Stomach (tissue), 9 donors: Measurements from ENCODE around the gene BCAS3. TPM values are rescaled to one million over a fixed set of nuclear protein-coding genes. Genes with fewer than 3 reads are reported as not detected.

Experiments
- DNase-seq, 2 donors: peaks; one replicate each; pipeline versions ENCODE4 v3.0.0 to v3.0.0-alpha.2; 2013 to 2019
- H3K27ac ChIP-seq, 5 donors: fragments of 200-600 bp in 4 of 5; sonication (generic) in 4 of 5; one replicate each; pipeline ENCODE4 v1.5.1; 2013 to 2019; ENCODE audit warnings: mild to moderate bottlenecking in 1 of 5, moderate library complexity in 1 of 5
- H3K27me3 ChIP-seq, 3 donors: fragments of 200-600 bp; sonication (generic); one replicate each; pipeline ENCODE4 v1.5.1; 2017 to 2019; ENCODE audit warnings: mixed run types in 1 of 3
- H3K36me3 ChIP-seq, 4 donors: fragments of 200-600 bp; sonication (generic); 1 replicate in 3 of 4; 2 replicates in 1 of 4; pipeline ENCODE4 v1.5.1; 2016 to 2019
- H3K4me1 ChIP-seq, 4 donors: fragments of 200-600 bp; sonication (generic); one replicate each; pipeline ENCODE4 v1.5.1; 2016 to 2019
- H3K4me3 ChIP-seq, 4 donors: fragments of 200-600 bp; sonication (generic) in 3 of 4; one replicate each; pipeline ENCODE4 v1.5.1; 2016 to 2019; ENCODE audit warnings: mild to moderate bottlenecking in 1 of 4
- H3K9me3 ChIP-seq, 4 donors: fragments of 200-600 bp; sonication (generic); one replicate each; pipeline ENCODE4 v1.5.1; 2016 to 2019
- EP300 ChIP-seq: sonication (generic); formaldehyde crosslinking; IDR thresholded peaks from one replicate; pipeline ENCODE4 v1.6.1; 2017; ENCODE audit warnings: antibody characterized with exemption
- POLR2A ChIP-seq, 4 donors: fragments of 450-650 bp; IDR thresholded peaks; one replicate each; pipeline ENCODE4 v1.6.1; 2016; ENCODE audit warnings: antibody characterized with exemption in 4 of 4, control low read depth in 2 of 4, mild to moderate bottlenecking in 1 of 4, moderate library complexity in 1 of 4
- POLR2AphosphoS5 ChIP-seq, 3 donors: sonication (generic); formaldehyde crosslinking; IDR thresholded peaks; one replicate each; pipeline ENCODE4 v1.6.1; 2016; ENCODE audit warnings: antibody characterized with exemption in 3 of 3
- WGBS, 5 donors: extraction: QIAGEN DNeasy Blood & Tissue Kit in 3 of 5; methylation state at CpG; one replicate each; pipeline versions ENCODE4 v1.1.5 to v1.1.7; 2013 to 2018; 5-methylcytosine and 5-hydroxymethylcytosine counted together
- intact Hi-C: fragments of 100-400 bp; cut with DNase I; formaldehyde crosslinking; loops from one replicate; pipeline ENCODE4 v1.15.1; 2023; ENCODE audit warnings: low total_unique reads
- polyA plus RNA-seq, 3 donors: library from polyadenylated mRNA; stranded (reverse); fragments of 200-250 nt; gene quantifications; one replicate each; pipeline ENCODE4 v1.2.3, GENCODE V29; 2013
- total RNA-seq, 5 donors: library from RNA; depleted of rRNA; stranded (reverse); fragments of >200 nt; gene quantifications; one replicate each; pipeline versions ENCODE4 v1.1.0 to v1.2.3, GENCODE V29; 2014 to 2016
- TF ChIP-seq, protein P1 (sequence below), 7 experiments: fragments of 450-650 bp in 4 of 7; fragments of 200-600 bp in 3 of 7; sonication (generic) in 3 of 7; IDR thresholded peaks; one replicate each; pipeline ENCODE4 v1.5.1; 2016 to 2019; ENCODE audit warnings: antibody characterized with exemption in 7 of 7, control low read depth in 2 of 7, mild to moderate bottlenecking in 1 of 7
- donor health status: healthy with polysubstance abuse.
- donor health status: Bipolar disorder and iron deficiency.
- donor health status: healthy.

The BCAS3 gene
- total and polyA plus RNA-seq, 8 donors: 4.9 to 150 (median 25.3) TPM

GRCh38 chr17:61387011-61387410 lies 709.4 kb downstream of the BCAS3 start:
- H3K4me3 ChIP-seq: no peak overlapping the region
- WGBS, 5 donors: 92 to 98% (median 94%) methylated on average over 7 to 8 of the region's 8 CpGs
- no peak for DNase-seq
- H3K4me1 ChIP-seq: peaks cover 4 to 11% (median 9%) of the 10 kb centered on the region in 4 donors
- TF ChIP-seq, protein P1, sequence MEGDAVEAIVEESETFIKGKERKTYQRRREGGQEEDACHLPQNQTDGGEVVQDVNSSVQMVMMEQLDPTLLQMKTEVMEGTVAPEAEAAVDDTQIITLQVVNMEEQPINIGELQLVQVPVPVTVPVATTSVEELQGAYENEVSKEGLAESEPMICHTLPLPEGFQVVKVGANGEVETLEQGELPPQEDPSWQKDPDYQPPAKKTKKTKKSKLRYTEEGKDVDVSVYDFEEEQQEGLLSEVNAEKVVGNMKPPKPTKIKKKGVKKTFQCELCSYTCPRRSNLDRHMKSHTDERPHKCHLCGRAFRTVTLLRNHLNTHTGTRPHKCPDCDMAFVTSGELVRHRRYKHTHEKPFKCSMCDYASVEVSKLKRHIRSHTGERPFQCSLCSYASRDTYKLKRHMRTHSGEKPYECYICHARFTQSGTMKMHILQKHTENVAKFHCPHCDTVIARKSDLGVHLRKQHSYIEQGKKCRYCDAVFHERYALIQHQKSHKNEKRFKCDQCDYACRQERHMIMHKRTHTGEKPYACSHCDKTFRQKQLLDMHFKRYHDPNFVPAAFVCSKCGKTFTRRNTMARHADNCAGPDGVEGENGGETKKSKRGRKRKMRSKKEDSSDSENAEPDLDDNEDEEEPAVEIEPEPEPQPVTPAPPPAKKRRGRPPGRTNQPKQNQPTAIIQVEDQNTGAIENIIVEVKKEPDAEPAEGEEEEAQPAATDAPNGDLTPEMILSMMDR (IDR thresholded peaks at IDR 0.05): no peak
- TF ChIP-seq EP300: no peak
- TF ChIP-seq POLR2A (IDR thresholded peaks at IDR 0.05): no peak
- TF ChIP-seq POLR2AphosphoS5 (IDR thresholded peaks at IDR 0.05): no peak
- no peak overlapping the region for H3K27ac ChIP-seq
- H3K36me3 ChIP-seq: peaks cover 0 to 2% (median 0%) of the 10 kb centered on the region in 4 donors
- H3K9me3 ChIP-seq: no peaks in the 10 kb centered on the region
- intact Hi-C loops: no loop called here
- peaks cover 0 to 23% (median 0%) of the 10 kb centered on the region in 3 donors for H3K27me3 ChIP-seq

DNA sequence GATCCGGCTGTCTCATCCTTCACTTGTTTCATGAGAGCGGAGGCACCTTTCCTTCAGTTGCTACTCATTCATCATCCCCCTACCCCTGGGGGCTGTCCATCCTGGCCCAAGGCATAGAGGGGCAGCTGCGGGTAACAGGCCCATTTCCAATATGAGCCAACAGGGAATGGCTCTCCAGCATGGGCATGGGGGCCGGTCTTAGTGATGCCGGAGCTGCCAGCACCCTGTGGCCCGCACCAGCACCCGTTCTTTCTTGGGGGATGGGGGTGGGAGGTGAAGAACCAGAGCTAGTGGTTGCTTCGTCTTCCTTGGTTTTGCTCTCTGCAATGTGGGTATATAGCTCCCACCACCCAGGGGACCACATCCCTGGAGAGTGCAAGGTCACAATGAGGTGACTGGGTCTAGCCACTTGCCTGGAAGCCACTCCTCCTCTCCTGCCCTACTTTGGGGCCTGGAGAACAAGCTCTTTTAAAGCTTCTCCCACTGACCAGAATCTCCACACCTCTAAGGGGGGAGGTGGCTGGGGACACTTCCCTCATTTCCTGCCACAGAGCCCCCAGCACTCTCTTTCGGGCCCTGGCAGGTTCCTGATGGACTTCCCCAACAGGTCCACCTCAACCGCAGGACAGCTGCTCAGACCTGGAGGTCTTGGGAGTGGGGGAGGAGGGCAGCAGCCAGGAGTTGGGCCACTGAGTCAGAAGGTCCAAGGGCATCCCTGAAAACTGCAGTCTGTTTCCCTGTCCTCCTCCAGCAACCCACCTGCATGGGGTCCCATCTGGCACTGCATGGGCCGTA lies 710.1 kb downstream of the BCAS3 start:
- TF ChIP-seq POLR2A (IDR thresholded peaks at IDR 0.05): no peak
- no peak for TF ChIP-seq POLR2AphosphoS5 (IDR thresholded peaks at IDR 0.05)
- TF ChIP-seq EP300: no peak
- TF ChIP-seq, protein P1 (IDR thresholded peaks at IDR 0.05): no peak
- Histone ChIP-seq H3K4me3 (no peak overlapping the region), H3K4me1 (peaks cover 4 to 11% (median 9%) of the 10 kb centered on the region in 4 donors), H3K27me3 (peaks cover 0 to 23% (median 0%) of the 10 kb centered on the region in 3 donors), H3K36me3 (peaks cover 0 to 6% (median 0%) of the 10 kb centered on the region in 4 donors), H3K27ac (no peak overlapping the region), H3K9me3 (no peaks in the 10 kb centered on the region)
- intact Hi-C loops: no loop called here
- no peak for DNase-seq
- WGBS, 5 donors: 91 to 95% (median 94%) methylated on average over 8 to 11 of the region's 11 CpGs

DNA sequence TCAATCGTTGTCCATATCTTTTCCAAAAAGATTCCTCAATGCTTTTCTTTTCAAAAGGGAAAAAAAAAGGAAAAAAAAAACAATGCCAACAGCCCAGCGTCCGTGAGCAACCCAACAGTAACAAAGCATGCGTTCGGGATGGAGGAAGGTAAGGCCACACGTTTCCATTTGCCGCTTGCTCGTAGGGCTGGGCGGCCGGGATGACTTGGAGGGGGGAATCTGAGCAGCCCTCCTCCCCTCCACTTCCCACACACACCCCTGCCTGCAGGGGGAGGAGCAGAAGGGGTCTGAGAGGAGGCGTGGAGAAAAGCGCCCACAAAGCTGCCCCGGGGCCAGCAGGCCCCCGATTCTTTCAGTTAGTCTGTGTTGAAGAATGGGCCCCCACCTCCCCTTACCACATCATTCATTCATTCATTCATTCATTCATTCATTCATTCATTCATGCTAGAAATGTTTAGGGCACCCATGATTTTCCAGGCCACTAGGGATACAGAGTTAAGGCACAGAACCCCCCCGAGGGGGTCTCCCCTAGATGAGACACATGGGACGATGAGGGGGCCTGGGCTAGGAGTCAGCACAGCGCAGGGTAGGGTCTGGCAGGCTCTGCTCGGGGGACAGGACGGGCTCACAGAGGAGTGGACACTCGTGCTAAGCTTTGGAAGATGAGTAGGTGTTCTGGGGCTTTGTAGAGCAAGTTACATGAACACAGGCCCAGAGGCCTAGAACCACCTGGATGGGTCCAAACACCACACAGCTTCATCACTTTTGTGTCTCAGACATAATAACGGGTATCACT lies 711.1 kb downstream of the BCAS3 start:
- no peak for TF ChIP-seq POLR2A (IDR thresholded peaks at IDR 0.05)
- intact Hi-C loops: no loop called here
- H3K27me3 ChIP-seq: peaks cover 0 to 23% (median 0%) of the 10 kb centered on the region in 3 donors
- H3K27ac ChIP-seq: no peak overlapping the region
- no peak for DNase-seq
- 89 to 92% (median 90%) methylated on average over 21 of the region's 21 CpGs for WGBS, 5 donors
- peaks cover 0 to 6% (median 0%) of the 10 kb centered on the region in 4 donors for H3K36me3 ChIP-seq
- peaks cover 4 to 11% (median 9%) of the 10 kb centered on the region in 4 donors for H3K4me1 ChIP-seq
- no peak overlapping the region for H3K4me3 ChIP-seq
- H3K9me3 ChIP-seq: no peaks in the 10 kb centered on the region

GRCh38 chr17:61389670-61390478 lies 712.2 kb downstream of the BCAS3 start:
- Histone ChIP-seq H3K4me3 (no peak overlapping the region), H3K36me3 (peaks cover 0 to 6% (median 0%) of the 10 kb centered on the region in 4 donors), H3K9me3 (no peaks in the 10 kb centered on the region), H3K27ac (peak overlapping the region in 2 of 5 donors; percentile 32 to 49), H3K27me3 (peaks cover 0 to 33% (median 0%) of the 10 kb centered on the region in 3 donors), H3K4me1 (peaks cover 4 to 11% (median 9%) of the 10 kb centered on the region in 4 donors)
- TF ChIP-seq, protein P1 (IDR thresholded peaks at IDR 0.05): peak in 5 of 7 experiments; percentile 65 to 89 (median 72)
- TF ChIP-seq POLR2A (IDR thresholded peaks at IDR 0.05) (no peak), EP300 (no peak), POLR2AphosphoS5 (IDR thresholded peaks at IDR 0.05) (no peak)
- peak; percentile 57 to 81 for DNase-seq
- intact Hi-C loops: loop anchor here (10.0 kb wide), 1 partner anchor 405 kb away; no protein-coding TSS in a partner anchor
- 17 to 23% (median 22%) methylated on average over 17 to 25 of the region's 25 CpGs for WGBS, 5 donors
